ENCODE measurements around the gene FAM229B.
"Not testable (repeated sequence)": the region's sequence is repeated elsewhere in the genome, so short reads cannot be mapped to it uniquely, and the experiment has no call there.

The FAM229B gene

DNA sequence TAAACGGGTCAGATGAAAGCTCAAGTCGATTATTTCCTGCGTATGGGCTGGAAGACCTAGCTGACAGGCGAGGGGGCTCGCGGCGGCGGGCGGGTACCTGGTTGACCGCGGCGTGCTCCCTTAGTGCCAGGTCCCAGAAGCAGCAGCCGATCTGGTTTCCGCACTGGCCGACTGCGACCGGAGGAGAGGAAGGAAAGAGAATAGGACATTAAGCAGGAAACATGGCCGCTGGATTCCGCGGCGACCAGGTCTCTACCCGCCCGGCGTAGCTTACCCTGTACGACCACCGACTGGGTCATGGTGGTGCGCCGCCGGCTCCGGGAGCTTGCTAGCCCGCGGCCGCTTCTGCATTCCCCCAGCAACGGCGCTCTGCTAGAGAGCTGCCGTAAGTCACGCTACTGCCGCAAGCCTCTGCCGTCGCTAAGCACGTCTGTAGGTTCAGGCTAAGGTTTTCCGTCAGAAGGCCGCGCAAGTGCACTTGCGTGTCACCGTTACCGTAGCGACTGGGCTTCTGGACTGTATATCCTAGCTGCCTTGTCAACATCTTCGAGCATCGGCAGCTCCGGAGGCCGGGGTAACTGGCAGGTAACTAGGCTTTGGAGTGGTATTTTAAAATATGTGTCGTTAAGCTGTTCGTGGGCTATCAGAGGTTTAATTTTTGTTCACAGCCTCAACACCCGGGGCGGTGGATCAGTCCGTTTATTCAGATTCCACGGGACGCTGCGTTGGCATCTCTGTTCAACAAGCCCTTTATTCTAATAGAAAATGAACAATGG is at the start of gene FAM229B, which contains the start of gene TUBE1:
Gene FAM229B (plus strand): TSS at position 456 of the 776 bp plus-strand sequence. CDS start 11,693 bp downstream, outside the sequence.
Gene TUBE1 (minus strand): TSS at position 347 of the 776 bp plus-strand sequence. CDS start 48 bp downstream, at position 299.
- peak; percentile 85 for DNase-seq

- no peak for DNase-seq
These were observed 49.6 kb upstream of the FAM229B start for GRCh38 chr6:112037783-112038216.

DNA sequence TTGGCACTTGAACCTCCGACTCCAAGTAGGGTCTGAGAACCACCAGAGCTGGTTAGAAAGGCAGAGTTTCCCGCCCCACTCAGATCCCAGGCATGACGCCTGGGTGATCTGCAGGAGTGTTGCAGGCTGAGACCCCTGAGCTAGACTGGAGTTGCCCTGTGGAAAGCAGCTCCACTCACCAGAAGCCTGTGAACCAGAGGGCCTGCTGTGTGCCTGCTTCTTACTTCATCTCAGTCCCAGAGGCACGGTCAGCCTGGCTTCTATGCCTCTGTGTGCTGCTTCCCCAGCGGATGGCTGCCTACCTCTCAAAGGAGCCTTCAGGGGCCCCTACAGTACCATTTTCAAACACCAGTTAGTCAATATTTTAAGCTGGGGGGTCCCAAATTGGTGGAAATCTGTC is 49.1 kb upstream of the FAM229B start:
- no peak for DNase-seq

GRCh38 chr6:112038756-112039430 is 48.5 kb upstream of the FAM229B start:
- no peak for DNase-seq

DNA sequence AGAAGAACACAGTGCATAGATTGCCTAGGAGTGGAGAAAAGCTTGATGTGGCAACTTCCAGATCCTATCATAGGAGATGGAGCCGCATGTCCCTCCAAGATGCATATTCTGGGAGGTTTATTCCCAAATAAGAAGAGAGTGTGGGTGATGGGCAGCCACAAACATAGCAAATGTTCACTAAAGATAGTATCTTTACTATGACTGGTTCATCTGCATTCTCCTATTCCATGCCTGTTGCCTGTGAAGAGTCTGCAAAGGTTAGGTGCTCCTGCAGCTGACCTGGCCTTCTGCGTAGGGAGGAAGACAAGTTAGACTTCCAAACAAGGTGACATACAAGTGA is 48.0 kb upstream of the FAM229B start:
- DNase-seq, result no peak

GRCh38 chr6:112040956-112041355 is 46.4 kb upstream of the FAM229B start:
- DNase-seq, result no peak

GRCh38 chr6:112041535-112041934 is 45.9 kb upstream of the FAM229B start:
- DNase-seq, result no peak

DNA sequence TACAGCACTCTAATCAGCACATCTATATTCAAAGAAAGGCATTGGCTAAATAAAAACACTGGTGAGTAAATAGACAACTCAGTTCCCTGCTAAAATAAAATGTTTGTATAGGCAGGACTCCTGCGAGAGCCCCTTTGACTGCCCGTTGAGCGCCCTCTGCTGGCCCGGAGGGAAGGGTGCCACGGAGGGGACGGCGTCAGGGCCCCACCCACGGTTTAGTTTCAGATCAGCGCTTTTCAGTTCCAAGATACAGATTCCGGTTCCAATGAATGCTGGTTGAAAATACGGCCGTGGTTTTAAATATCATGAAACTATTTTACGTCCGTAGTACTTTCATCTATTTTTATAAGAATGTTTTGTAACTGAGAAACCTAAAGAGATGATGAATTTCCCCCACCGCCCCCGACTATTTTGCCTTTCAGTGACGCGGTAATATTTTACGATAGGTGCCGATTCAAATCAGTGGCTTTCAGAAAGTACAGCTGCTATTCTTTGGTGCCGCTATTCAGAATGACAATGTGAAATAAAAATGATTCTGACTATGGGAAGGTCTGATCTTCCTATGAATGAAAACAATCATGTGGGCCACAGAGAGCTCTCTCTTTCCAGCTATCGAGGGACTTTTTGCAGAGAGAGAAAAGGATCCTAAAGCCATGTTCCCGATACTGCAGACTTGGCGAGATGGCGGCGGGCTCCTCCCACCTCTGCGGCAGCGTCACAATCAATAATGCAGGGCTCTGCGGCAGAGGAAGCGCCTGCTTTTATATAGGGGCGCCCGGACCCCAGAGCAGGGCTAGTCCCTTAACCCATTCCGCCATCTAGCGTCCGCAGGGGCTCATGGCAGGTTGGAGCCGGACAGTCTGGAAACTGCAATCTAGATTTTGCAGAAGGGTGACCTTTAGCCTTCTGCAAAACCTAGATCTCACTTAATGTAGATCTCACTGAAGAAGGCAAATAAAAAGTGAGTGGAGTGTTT is 44.1 kb upstream of the FAM229B start:
- peak; percentile 73 for DNase-seq

GRCh38 chr6:112044196-112044595 is 43.2 kb upstream of the FAM229B start:
- DNase-seq, result no peak

DNA sequence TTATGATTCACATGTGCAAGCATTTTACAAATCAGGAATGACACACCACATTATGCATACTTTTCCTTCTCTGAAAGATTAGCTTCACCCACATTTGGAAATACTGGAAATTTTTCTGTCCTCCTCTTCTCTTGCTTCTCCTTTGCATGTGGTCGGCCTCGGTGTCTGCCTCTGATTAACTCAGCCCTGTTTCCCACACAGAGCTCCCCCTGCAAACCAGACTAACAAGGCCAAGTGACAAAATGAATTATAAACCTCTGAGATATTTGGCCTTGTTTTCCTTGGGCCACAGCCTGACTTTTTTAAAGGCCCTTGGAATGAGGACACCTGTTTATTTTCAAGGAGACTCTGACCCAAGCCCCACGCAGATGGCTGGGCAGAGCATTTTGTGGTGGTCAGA is 42.5 kb upstream of the FAM229B start:
- no peak for DNase-seq

DNA sequence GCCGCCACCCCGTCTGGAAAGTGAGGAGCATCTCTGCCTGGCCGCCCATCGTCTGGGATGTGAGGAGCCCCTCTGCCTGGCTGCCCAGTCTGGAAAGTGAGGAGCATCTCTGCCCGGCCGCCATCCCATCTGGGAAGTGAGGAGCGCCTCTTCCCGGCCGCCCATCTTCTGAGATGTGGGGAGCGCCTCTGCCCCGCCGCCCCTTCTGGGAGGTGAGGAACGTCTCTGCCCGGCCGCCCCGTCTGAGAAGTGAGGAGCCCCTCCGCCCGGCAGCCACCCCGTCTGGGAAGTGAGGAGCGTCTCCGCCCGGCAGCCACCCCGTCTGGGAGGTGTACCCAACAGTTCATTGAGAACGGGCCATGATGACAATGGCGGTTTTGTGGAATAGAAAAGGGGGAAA is 39.9 kb upstream of the FAM229B start:
- DNase-seq, result not testable (repeated sequence)

DNA sequence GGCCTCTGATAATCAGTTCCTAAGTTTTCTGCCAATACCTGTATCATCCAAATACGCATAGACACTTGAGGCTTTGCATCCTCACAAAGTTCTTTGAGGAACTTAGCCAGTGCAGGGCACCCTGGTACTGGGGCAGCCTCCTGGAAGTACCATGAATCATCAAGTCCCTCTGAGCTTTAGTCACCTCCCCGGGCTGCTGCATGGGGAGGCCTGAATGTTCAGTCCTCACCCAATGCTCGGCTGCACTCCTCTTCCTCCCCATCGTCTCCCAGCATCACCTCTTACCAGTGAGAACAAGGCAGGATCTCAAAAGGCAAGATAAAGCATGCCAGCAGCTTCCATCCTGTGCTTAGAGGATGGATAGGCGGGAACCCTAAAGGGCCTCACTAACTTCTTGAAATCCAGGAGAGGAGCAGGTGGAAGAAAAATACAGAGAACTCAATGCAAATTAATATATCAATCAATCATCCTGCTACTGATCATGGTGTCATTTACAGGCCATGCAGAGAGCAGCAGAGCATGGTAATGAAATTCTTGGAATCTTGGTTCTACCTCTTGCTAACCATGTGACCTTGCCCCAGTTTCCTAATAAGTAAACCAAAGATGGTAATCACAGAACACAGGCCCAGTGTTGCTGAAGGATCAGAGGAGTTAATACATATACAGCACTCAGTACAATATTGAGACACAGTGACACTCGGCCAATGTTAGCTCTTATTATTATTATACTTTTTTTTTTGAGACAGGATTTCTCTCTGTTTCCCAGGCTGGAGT is 38.2 kb upstream of the FAM229B start:
- no peak for DNase-seq

- DNase-seq, result no peak
These were observed 37.4 kb upstream of the FAM229B start for GRCh38 chr6:112049996-112050395.

GRCh38 chr6:112050429-112050828 is 37.0 kb upstream of the FAM229B start:
- DNase-seq, result no peak

DNA sequence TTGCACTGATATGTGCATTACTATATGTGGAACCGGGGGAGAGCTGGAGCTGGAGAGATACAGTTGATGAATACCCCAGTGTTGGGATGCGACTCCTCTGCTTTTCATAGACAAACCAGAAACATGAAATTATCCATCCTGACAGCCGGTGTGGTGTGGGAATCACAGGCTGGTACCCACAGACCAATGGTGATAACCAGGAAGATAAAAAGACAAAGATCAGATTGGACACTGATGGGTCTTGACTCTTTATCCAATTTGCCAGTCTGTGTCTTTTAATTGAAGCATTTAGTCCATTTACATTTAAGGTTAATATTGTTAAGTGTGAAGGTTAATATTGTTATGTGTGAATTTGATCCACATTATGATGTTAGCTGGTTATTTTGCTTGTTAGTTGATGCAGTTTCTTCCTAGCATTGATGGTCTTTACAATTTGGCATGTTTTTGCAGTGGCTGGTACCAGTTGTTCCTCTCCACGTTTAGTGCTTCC is 36.1 kb upstream of the FAM229B start:
- DNase-seq, result not testable (repeated sequence)

GRCh38 chr6:112054001-112054400 is 33.4 kb upstream of the FAM229B start, which contains the start of gene CCN6:
Gene CCN6, plus strand, starts transcription at chr6:112054104. Its CDS starts 254 bp downstream, at chr6:112054358.
- no peak for DNase-seq

DNA sequence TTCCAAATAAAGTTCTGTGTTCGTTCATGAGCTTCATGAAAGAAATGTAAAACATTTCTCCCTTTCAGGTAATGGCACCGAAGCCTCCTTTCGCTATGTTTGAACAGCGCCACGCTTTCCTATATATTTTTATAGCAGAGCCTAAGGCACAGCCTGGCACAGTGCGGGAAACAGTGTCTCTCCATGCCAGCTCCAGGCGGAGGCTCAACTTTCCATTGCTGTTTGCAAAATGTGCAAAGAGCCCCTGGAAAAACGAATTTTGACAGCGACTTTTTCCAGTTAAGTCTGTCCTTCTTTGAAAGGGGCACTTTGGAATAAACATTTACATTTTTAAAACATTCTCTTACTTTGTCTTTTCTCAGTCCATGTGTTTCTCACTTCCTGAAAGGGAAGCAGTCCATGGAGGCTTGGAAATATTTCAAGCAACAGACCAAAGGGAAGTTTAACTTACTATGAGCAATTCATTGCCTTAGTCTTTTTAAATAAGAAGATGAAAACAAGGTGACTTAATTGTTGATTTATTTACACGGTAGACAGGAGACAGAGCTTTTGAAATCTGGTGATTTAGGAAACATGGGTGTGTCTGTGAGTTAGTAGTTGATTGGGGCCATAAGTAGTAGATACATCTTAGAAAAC is 32.7 kb upstream of the FAM229B start:
- DNase-seq, result no peak

DNA sequence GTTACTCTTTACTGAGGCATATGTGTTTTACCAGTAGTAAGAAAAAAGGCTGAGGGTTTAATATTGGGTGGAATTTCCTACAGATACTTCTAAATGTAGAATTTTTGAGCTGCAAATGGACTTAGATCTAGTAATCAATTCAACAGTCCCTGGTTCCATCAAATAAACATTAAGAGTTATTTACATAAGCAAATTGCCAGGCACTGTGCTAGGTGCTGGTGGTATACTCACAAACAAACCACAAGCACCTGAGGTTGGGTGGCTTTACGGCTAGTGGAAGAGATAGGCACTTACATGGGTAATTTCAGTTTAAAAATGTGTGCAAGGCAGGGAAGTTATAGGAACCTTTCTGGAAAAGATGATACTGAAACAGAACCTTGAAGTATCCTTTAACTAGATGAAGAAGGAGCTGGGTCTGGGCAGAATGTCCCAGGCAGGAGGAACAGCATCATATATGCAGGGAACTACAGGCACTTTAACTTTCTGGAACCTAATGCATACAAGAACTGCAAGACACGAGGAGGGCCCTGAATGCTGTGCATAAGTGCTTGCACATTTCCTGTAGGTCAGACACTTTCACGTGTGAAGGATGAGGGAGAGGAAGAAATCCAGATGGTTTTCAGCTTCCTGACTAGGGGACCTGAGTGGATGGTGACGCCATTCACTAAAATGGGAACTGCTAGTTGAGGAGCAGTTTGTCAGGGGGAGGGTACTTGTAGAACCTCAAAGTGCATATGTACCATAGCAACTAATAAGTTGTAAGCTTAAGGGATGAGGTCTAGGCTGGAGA is 29.0 kb upstream of the FAM229B start:
- DNase-seq, result no peak

DNA sequence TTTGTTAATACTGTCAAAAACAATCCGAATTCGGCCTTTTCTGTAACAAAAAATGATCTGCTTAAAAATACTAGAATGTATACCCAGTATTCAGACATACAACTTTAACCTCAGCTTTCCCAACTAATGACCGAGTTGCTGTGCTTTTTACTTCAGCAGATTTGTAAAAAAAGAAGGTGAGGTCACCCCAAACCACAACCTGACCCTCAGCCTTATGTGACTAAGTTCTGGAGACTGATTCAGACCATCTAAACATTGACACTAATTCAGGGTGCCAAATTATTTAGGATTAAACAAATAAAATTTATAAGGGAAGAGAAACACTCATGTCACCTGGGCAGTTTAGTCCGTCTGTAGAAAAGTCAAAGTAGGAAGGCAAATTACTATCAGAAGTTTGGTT is 25.8 kb upstream of the FAM229B start:
- DNase-seq, result no peak

GRCh38 chr6:112062966-112063365 is 24.4 kb upstream of the FAM229B start:
- DNase-seq, result no peak
